ENCODE results near the gene PTGS2.

- TF ChIP-seq CTCF (IDR thresholded peaks at IDR 0.05; ENCODE audit: insufficient read depth, low read length, poor library complexity, severe bottlenecking) (no peak), EZH2phosphoT487 (conservative IDR thresholded peaks at IDR 0.05; ENCODE audit: low read length) (no peak)
Observed at GRCh38 chr1:186710696-186711095, 30.5 kb upstream of the PTGS2 start.
